DMS 273 (cell line): ENCODE results near the gene DENND2A.
A peak's percentile ranks its signal among the peaks of the same experiment; 100 is the strongest.
"Not testable (repeated sequence)": the region's sequence is repeated elsewhere in the genome, so short reads cannot be mapped to it uniquely, and the experiment has no call there.

Experiments used
- DNase-seq: peaks from one replicate; lab custom pipeline; 2025; ENCODE audit not compliant: unreplicated experiment; lab: John Stamatoyannopoulos, UW

The DENND2A gene

GRCh38 chr7:140518370-140519006, 122.1 kb downstream of the DENND2A start:
- no peak for DNase-seq

- peak; percentile 97 for DNase-seq
Observed at GRCh38 chr7:140517546-140518369, 122.9 kb downstream of the DENND2A start.

- peak; percentile 91 for DNase-seq
Observed at GRCh38 chr7:140512317-140513000, 128.2 kb downstream of the DENND2A start.

DNA sequence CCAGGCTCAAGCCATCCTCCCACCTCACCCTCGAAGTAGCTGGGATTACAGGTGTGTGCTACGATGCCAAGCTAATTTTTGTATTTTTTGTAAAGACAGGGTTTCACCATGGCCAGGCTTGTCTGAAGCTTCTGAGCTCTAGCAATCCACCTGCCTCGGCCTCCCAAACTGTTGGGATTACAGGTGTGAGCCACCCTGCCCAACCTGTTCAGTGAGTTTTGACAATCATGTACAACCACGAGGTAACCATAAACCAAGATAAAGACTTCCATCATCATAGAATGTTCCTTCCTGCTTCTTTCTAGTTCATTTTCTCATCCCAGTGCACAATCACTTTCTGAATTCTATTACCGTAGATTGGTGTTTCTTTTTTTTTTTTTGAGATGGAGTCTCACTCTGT, 130.8 kb downstream of the DENND2A start:
- DNase-seq: no peak

- peak; percentile 69 for DNase-seq
Observed at GRCh38 chr7:140507556-140507955, 133.1 kb downstream of the DENND2A start.

DNA sequence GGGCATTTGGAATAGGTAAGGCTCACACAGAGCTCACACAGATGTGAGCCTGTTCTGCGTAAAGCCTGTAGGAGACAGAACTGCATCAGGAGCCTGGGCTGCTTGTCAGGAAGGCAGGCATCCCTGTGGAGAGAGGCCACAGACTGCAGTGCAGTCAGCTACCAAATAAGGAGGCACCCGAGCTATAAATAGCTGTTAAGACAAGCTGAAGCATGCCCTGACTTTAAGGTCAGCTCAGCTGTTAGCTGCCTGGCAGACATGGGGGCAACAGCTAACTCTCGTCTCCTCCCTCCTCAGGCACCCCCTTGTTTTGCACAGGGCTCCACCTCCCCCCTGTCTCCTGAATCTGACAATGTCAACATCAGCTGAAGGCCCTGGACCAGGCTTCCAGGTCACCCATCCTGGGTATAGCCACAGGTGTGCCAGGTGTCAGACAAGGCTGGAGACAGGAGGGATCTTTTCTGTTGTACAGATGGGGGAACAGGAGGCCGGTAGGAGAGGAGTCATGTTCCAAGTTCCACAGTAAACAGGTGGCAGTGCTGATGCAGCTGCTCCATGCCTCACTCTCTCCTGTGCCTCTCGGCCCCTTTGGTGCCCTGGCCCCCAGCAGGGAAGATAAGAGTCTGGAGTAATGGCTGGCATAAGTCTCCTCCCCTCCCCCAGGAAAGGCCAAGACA, 133.7 kb downstream of the DENND2A start:
- DNase-seq: peak; percentile 99

GRCh38 chr7:140501966-140502365, 138.6 kb downstream of the DENND2A start:
- peak; percentile 96 for DNase-seq

DNA sequence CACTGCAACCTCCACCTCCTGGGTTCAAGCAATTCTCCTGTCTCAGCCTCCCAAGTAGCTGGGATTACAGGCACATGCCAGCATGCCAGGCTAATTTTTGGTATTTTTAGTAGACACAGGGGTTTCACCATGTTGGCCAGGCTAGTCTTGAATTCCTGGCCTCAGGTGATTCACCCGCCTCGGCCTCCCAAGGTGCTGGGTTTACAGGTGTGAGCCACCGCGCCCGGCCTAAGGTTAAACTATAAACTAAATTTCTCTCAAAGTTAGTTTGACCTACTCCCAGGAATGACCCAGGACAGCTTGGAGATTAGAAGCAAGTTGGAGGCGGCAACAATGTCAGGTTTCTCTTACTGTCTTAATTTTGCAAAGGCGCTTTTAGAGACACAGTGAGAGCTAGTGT, 142.8 kb downstream of the DENND2A start:
- DNase-seq: not testable (repeated sequence)

- no peak for DNase-seq
Observed at GRCh38 chr7:140497241-140497769, 143.3 kb downstream of the DENND2A start.

DNA sequence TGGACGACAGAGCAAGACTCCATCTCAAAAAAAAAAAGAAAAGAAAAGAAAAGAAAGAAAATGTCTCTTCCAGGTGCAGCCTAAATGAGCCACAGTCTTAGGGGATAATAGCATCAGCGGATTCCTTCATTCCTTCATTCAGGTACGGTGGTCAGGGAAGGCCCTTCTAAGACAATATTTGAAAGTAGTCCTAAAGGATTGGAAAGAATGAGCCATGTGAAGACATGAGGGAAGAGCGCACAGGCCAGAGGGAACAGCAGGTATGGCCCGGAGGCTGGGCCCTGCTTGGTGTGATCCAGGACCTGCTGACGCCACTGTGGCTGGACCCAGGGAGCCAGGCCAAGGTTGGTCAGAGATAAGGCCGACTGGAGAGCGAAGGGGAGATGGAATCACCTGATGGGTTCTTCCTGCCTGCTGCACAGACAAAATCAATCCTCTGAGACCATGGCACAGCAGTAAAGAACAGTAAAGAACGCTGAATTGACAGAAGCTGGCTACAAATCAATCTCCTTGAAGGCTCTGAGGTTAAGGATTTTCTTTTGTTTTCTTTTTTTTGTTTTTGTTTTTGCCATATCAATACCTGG, 145.0 kb downstream of the DENND2A start:
- no peak for DNase-seq

- no peak for DNase-seq
Observed at GRCh38 chr7:140494867-140495266, 145.7 kb downstream of the DENND2A start.

- DNase-seq: no peak
Observed at GRCh38 chr7:140489026-140489359, 151.6 kb downstream of the DENND2A start.

- peak; percentile 61 for DNase-seq
Observed at GRCh38 chr7:140485500-140486265, 154.9 kb downstream of the DENND2A start.

DNA sequence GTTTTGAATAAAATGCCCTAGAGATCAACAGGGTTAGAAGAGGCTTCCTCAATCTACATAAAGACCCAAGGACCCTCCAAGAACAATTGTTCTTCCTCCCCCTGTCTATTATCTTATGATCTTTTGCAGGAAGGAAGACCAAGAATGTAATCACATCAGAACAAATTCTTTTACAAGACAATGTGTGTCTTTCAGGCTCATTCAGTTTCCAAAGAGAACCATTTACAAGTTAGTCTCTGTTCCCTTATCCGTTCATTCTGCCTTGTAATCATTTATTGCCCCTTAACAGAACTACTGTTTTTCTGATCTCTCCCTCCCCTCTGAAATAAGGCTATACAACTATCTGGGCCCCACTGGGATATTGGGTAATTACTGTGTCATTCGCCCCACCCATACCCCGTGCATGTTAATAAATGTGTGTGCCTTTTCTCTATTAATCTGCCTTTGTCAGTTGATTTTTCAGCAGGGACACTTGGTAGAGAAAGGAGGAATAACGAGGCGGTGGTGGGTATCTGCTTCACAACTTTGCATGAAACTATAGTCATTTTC, 155.6 kb downstream of the DENND2A start:
- DNase-seq: no peak

- DNase-seq: no peak
Observed at GRCh38 chr7:140484479-140484878, 156.1 kb downstream of the DENND2A start.

GRCh38 chr7:140479739-140480084, 160.9 kb downstream of the DENND2A start:
- no peak for DNase-seq

DNA sequence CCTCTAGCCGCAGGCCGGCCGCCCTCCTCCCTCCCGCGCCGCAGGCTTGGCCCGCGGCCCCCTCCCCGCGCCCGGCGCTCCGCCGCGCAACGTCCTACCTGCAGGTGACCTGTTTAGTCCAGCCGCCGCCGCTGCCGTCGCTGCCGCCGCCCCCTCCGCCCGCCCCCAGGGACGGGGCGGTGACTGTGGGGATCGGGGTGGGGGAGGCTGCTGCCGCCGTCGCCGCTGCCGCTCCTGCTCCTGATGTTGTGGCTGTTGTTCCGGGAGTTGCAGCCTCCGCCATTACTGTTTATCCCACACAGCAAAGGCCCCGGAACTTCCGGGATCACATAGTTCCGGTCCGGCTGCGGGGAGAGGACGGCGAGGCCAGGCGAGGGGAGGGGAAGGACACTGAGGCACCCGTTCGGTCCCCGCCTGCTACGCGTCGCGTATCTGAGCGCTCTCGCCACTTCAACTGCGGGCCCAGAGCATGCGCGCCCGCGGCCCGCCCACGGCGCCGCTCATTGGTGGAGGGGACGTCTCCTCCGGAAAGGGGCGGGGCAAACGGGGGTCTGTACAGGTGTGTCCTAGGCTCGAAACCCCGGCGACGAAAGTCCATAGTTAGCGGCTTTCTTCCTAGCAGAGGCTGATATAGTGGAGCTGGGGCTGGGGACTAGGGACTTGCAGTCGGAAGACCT, 161.4 kb downstream of the DENND2A start, which contains the start of gene MKRN1:
Gene MKRN1, minus strand, starts transcription at position 444 of the 677 bp plus-strand sequence. Its CDS starts 161 bp downstream, at position 283.
- DNase-seq: peak; percentile 99

DNA sequence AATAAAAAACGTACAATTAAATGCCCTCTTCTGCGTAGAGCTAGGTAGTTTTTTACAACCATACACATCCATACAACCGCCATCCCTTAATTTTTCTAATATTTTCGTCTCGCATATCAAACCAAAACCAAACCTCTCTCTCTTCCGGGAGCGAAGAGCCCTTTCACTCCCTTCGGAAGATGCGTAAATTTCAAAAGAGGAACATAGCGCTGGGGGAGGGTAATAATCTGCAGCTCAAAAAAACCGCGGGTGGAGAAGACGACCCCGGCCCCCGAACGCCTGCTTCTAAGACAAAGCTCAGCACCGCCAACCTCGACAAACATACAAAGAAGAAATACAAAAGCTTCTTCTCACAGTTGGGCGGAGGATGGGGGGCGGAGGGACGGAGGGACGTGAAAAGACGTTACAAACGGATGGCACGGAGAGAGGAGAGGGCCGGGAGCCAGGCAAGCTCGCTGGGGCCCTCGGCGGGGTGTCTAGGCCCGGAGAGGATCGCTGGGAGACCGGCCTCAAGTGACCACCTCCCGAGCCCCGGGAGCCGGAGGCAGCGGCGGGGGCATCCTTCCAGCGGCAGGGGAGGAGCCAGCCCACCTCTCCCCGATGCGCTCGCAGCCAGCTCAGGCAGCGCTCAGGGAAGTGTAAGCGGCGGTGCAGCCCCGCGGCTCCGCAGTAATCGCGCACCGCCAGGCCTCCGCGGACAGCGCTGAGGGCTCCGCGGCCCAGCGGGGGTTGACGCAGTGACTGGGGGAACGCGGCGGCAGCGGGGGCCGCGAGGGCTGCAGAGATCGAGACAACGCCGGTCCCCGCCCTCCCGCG, 162.2 kb downstream of the DENND2A start:
- peak; percentile 94 for DNase-seq
